ENCODE results near the gene CTBP1.

Gene CTBP1

DNA sequence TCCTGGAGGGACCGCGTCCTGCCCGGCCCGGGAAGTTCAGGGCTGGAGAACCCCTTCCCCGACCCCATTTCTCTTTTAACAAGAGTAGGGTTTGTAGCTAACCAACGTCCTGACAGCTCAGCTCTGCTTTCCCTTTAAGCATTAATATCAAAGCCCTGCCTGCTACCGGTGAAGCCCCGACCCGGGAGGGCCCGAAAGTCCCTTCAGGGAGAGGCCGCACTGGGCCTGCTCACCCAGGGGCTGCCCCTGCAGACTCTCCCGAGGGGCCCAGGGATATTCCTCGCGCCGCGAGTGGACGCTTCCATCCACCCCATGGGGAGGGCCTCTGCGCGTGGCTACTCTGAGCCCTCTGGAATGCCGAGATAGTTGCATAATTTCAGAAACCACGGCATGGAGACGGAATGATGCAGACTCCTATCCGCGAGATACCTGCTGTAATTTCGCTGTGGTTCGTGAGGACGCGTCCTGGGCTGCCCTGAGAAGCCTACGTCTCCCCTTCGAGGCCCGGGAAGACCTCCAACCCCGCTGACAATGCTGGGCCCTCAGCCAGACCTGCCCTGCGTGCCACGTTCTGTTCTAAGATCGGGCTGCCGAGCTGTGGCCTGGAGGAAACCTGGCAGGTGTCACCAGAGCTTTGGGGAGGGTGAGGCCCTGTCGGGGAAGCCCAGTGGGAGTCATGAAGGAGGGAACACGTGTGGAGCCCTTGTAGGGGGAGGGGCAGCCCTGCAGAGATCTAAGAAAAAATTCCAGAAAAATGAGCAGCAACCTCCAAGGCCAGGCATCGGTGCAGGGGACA lies 999 bp upstream of the CTBP1 start:
- DNase-seq, result no peak

DNA sequence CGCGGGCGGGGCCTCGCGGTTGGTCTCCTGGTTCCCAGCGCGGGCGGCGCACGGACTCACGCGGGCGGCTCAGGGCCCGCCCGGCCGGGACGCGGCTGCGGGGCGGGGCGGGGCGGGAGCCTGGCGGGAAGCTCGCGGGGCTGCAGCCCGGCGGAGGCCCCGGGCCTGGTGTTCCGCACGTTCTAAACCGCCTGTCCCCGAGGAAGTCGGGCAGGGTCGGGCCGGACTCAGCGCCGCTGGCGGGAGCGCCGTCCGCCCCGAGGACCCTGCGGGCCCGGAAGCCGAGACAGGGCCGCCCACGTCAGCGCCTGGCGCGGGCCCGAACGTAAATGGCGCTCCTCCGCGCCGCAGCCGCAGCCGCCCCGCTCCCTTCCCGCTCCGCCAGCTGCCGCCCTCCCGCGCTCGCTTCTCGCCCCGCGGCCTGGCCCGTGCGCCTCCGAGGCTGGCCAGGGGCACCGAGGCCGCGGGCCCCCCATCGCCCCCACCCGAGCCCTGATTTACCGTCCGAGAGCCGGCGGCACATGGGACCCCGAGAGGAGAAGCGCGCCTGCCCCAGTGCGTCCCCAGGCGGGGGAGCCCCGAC lies 309 bp upstream of the CTBP1 start:
- peak; percentile 62 to 83 for DNase-seq

DNA sequence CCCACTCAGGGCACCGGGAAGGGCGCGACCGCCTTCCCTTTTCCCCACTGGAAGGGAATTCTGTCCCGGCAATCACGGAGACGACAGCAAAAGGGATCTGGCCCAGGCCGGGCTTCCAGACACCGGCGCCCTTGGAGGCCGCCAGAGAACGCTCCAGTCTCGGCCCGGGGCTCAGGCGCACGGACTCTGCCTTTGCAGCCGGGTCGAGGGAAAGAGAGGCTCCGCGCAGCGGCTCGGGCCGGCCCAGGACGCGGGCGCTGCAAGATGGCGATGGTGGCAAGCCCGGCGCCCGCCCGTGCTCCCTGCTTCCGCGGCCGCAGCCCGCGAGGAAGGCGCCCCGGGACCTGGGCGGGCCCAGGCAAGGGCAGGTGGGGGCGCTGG lies 1.1 kb downstream of the CTBP1 start:
- DNase-seq, result no peak

DNA sequence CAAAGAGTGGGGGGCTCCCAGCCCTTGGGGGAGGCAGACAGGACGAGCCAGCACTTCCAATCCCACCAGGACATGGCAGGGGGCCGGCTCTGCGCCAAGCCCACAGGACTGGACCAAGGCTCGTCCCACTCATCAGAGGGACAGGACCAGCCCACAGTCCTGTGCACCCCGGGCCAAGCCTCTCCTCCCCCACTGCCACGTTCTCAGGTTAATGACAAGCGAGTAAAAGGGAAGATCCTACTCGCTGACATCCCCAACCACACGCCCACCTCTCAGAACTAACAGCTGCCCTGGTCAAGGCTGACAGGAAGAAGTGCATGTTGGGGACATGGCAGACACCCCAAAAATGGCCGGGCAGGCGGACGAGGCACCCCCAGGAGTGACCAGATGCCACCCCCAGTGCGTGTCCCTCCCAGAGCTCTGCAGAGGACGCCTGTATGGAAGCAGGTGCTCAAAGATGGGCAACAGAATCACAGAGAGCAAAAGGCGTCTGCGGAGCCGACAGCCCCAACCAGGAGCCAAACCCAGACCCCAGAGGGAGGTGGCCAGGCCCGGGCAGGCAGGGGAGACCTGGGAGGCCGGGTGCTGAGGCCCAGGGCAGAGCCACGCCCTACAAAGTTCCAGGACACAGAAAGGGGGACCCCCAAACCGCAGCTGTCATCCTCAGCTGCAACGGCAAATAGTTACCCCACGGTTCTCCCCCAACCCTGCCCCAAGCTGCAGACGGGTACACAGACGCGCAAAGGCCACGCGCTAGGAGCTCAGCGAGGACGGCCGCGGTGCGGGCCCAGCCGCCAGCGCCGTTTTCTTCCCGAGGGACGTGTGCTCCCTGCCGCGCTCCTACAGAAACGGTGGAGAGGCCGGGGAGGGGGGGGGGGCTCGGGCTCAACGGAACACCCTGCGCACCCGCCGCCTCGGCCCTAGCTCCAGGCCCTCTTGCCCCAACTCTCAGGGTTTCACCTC lies 1.7 kb downstream of the CTBP1 start:
- DNase-seq, result no peak

DNA sequence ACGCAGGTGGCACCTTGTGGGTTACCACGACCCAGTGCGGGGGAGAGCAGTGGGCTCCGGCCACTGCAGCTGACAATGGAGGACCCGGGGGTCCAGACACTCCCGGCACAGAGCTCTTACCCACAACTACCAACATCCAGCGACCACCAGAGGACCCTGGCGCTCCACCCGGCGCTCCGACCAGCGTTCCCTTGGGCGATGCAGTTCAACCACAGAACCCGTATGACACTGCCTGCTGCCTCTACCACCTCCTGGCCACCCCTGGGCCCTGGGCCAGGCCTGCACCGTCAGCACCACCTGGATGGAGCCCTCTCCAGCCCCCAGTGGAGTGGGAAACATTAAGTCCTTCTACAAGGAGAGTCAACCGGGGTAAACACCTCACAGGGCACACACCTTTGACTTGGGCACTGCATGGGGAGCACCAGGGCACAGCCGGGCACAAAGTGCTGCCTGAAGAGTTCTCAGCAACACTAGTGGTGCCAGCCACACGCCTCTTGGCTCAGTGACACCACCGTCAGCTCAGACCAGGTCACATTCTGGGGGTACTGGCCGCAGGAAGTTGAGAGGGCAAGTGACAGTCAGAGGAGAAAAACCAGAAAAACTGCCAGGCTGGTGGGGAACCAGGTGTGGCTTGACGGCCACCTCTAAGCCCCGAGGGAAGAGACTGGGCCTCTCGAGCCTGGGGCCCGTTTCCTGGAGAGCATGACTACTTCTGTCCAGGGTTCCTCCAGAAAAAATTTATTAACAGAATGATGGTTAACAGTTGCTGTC lies 2.6 kb downstream of the CTBP1 start:
- DNase-seq, result no peak

DNA sequence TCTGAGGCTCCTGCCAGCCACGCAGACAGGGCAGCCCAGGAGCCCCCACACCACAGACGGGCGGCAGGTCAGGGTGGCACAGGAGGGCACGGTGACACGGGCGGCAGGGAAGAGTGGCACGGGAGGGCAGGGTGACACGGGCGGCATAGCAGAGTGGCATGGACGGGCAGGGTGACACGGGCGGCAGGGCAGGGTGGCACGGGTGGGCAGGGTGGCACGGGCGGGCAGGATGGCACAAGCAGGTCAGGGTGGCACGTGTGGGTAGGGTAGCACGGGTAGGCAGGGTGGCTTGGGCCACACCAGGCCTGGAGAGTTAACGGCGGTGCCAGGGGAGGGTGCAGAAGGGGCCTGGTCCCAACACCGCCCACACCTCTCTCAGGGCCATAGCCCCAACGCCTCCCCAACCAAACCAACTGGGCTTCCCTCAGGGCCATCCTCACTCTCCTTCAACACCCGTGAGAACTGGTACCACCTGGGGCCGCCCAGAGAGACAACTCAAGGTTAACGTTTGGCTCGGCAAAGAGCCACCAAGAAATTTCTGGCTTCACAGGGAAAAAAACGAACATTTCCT lies 3.4 kb downstream of the CTBP1 start:
- no peak for DNase-seq

DNA sequence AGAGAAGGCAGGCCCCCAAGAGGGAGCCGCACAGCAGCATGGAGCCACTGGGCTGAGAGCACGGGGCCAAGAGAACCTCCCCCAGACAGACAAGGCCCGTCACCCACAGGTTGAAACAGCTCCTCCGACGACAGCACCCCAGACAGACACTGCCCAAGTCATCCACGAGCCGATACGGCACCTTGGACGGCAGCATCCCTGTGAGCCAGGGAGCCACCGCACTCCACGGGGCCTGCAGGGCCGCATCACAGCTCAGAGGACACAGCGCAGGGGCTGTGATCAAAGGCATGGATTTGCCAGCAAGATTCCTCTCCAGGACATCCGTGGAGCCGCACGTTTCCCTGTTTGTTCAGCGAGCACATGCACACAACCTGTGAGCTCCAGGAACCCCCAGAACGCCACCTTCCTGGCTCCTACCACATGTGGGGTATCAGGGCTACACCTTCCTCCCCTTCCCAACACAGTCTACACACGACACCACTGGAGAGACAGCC lies 3.9 kb downstream of the CTBP1 start:
- no peak for DNase-seq

DNA sequence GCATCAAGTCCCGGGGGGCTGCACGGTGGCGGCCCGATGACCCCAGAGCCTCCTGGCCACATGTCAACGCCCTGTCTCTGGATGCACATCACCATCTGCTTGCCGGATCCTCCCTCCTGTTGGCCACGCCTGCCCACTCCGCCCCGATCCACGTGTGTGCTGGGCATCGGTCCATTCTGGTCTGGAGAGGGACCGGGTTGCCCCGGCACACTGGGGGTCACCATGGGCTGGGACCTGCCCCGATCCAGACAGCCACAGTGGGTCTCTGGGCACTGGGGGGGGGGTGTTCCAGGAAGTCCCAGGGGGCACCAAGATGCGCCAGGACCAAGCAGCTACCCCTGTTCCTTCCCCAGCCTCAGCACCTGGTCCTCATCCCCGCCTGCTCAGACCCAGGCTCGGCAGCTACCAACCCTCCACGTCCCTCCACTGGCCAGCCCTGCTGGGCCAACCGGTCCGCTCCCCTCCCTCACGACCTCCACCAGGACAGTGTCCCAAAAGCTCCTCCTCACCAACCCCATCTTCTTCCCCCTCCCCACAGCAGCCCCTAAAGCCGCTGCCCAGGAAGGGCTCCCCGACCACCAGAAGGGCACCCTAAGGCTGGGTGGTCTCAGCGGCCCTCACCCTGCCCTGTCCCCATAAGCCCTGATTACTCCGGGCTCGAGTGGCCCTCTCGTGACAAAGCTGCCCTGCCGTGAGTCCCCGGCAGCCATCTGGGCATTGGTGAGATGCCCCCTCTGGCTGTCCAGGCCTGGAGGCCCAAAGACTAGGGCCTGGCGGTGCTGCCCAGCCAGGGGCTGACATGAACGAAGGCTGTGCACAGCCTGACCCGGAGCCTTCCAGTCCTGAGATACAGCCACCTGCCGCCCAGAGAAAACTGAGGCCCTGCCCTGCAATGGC lies 4.6 kb downstream of the CTBP1 start:
- no peak for DNase-seq

DNA sequence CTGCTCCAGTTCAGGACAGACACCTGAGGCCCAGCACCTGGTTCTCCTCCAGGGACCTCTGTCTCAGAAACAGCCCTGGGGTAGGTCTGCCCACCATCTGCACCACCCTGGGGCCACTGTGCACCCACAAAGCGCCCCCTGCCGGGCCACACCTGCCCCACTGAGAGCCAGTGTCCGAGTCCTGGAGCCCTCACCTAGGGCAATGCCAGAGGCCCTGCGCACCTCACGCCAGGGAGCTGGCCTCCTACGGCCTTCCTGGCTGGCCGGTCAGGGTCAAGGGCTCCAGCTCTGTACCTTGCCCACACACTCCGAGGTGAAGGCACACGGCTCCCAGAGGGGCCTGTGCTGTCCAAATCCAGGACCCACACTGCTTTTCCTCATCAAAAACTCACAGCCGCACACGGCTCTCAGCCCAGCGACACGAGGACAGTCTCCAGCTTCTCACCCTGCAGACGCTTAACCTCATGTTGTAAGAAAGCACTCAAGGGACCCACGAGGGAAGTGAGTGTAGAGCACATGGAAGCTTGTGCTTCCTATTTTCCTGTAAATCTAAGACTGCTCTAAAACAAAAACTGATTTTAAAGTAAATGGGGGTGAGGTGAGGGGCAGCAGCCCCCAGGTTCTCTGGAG lies 5.4 kb downstream of the CTBP1 start:
- no peak for DNase-seq

DNA sequence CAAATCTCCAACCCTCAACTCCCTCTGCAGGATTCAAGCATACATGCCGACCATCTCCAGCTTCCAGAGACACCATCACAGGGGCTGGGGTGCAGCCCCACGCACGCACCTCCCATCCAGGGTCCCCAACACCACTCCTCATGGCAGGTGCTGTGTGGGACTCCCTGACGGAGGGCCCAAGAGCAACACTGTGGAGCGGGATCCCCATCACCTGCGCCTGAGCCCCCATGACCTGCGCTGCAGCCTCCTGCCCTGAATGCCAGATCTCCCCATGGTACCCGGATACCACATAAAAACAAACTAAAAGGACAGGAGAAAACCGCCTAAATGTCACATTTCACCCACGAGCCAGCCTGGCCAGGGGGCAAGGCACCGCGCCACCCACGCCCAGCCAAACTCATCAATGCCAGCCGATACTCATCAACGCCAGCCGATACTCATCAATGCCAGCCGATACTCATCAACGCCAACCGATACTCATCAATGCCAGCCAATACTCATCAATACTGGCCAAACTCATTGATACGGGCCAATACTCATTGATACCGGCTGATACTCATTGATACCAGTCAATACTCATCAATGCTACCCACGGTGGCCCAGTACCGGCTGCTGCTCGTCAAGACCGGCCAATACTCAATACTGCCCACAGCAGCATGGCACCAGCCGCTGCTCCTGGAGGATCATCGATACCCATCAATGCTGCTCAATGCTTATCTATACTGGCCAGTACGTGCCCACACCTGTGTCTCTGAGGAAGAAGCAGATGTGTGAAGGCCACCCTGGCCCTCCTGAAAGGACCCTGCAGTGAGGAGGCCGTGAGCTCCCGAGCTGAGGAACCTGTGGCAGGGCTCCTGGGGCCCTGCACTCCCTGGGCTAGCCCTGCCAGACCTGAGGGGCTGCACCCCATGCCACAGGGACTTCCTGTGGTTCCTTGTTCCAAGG lies 6.2 kb downstream of the CTBP1 start:
- DNase-seq, result no peak

DNA sequence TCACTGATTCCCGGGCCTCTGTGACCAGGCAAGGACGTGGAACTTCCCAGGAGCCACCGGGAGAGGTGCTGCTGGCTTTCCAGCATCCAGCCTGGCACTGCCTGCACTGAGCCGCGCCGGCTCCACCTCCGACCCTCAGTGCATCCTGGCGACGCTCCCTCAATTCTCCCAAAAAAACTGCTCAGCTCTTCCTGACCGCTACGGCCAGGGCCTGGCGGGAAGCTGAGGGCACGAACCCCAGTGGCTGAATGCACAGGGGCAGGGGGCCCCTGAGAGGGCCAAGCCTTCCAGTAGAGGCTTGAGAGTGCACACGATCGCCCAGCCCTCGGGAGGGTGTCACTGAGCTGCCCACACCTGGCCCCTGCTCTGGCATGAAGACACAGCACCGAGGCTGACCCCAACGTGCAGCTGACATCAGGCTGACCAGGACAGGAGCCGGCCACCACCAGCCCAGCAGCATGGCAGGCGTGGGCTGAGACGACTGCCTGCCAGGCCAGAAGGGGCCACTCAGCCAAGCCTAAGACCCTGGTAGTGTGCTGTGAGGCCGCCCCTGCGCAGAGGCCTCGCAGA lies 6.9 kb downstream of the CTBP1 start:
- DNase-seq, result no peak

DNA sequence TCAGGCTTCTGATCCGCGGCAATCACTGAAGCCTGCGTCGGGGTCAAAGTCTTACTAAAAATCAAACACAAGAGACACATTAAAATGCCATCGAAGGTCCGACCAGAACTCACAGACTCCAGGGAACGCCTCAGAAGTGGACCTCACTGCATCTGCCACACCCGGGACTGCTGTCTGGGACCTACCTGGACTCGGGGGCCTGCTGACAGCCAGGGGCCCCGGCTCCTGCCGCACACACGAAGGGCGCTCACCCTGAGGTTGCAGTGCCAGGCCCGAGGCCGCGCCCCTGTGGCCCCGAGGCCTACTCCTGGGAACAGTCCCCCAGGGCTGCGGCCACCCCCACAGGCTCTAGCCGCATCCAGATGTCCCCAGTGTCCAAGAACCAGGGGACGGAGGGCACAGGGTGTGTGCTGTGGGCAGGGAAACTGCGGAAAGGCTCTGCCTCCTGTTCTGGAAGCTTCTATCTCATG lies 7.4 kb downstream of the CTBP1 start:
- DNase-seq, result no peak

DNA sequence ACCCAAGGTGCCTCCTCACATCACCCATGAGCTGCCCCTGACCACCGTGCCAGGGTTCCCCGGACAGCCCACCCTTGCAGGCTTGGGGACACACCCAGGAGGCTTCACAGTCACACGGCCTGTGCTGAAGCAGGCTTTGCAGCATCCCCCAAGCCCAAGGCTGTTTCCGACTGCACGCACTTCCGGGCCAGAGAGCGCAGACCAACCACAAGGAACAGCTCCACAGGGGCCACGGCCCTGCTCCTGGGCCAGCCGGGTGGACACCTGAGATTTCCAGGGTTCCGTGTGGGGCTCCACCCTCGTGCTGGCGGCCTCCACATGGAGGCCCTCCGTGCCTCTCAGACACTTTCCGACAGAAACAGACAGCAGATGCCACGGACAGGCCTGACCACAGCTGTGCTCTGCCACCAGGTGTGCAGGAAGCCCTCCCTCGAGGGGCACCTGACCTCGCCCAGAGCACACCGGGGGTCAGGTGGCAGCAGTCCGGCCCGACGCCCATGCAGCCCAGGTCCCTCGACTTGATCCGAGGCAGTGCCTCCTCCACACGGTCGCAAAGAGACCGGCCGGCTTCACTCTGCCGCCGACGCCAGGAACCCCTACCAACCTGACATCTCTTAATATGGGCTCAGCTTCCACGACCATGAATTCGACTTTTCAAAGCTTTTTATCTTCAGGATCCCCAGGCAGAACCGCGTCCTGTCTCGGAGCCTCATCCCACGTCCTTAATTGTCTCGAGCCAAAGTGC lies 8.0 kb downstream of the CTBP1 start:
- DNase-seq, result no peak

DNA sequence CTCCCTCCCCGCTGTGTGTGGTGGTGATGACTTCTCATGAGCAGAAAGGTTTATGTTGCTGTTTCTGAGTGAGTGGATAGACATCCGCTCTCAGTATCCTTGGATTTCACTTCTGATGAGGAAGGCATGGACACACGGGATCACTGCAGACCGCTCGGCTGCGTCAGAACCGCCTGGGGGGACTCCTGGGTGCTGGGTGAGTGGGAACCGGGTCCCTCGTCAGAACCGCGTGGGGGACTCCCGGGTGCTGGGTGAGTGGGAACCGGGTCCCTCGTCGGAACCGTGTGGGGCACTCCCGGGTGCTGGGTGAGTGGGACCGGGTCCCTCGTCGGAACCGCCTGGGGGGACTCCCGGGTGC lies 9.0 kb downstream of the CTBP1 start:
- DNase-seq, result no peak

DNA sequence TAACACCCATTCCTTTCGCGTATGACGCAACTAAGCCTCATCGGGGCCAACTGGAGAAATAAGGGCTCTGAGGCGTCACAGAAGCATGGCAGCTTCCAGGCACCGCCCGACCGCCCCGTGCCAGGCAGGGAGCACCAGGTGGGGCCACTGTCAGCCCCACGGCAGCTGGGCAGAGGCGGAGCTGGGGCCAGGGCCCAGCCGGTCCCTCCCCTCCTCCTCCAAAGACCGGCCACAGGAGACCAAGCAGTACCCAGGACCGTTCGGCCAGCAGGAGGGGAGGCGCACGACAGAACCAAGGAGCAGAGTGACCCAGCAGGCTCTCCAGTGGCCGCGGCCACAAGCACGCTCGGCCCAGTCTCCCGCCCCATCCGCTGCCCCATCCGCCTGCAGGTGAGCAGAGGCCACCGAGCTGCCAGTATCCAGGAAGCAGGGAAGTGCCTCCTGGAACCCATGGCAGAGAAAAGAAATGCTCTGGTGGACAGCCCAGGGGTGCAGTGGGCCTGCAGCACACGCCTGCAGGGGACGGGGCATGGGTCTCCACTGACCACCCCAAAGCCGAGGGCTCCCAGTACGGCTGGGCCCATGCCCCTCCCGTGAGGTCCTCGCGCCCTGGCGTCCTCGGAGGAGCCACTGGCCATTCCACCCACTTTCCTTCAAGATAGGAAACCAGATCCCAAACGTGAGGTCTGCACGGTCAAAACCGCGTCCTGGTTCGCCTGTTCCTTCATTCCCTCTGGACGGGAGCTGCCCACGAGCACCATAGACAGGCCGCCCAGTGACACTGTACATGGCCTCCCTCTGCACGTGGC lies 9.6 kb downstream of the CTBP1 start:
- DNase-seq, result no peak

DNA sequence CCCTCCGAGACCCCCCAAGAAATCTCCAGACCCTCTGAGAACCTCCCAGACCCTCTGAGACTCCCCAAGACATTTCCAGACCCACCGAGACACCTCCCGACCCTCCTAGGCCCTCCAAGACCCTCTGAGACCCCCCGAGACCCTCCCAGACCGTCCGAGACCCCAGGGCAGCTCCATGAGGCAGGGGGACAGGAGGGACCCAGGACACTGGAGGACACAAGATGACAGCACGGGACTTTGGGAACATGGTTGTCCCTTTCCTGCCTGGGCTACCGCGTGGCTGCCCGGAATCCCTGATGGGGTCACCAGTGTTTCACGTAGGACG lies 10.3 kb downstream of the CTBP1 start:
- DNase-seq, result no peak

DNA sequence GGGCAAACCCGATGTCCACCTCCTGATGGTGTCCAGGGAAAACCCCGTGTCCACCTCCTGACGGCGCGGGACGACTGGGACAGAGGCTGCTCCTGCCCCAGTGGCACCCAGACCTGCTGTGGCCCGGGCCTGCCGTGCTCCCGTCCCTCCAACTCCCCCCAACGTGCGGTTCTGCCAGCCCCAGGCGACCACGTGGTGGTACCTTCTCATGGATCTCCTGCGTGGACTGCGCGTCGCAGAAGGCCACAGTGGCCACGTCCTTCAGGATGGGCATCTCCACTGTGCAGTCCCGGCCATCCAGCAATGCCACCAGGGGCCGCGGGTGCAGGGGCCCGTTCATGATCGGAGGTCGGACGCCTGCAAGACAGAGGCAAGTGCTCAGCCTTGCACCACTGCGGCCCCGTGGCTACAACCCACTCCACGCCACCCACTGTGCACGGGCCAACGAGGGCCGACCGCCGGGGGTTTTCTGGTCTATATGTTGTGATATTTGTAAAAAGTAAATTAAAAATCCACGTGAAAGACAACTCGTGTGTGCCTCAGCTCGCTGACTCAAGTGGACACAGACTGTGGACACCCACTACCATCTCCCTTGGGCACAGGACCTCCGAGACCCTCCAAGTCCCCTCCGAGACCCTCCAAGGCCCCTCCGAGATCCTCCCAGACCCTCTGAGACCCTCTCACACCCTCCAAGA lies 10.8 kb downstream of the CTBP1 start:
- DNase-seq, result no peak

All from NCI-H524 (cell line).